KMS-11 (cell line): ENCODE data around the gene CEP170B.

Source experiments
- H2AFZ ChIP-seq: fragments of 200-600 bp; sonication (generic); 2 replicates; pipeline ENCODE4 v1.6.1; 2016; ENCODE audit warnings: antibody characterized with exemption, mixed run types, low read depth
- H3K27ac ChIP-seq: fragments of 200-600 bp; sonication (generic); 2 replicates; pipeline ENCODE4 v1.6.1; 2016; ENCODE audit warnings: mild to moderate bottlenecking, mixed run types
- H3K27me3 ChIP-seq: fragments of 200-600 bp; sonication (generic); 2 replicates; pipeline ENCODE4 v1.6.1; 2017; ENCODE audit warnings: mild to moderate bottlenecking, low read depth, mixed run types, moderate library complexity; ENCODE audit not compliant: insufficient read depth
- H3K36me3 ChIP-seq: fragments of 200-600 bp; sonication (generic); 2 replicates; pipeline ENCODE4 v1.6.1; 2017; ENCODE audit warnings: mild to moderate bottlenecking, mixed run types; ENCODE audit not compliant: insufficient read depth
- H3K4me1 ChIP-seq: fragments of 200-600 bp; sonication (generic); 2 replicates; pipeline ENCODE4 v1.6.1; 2016; ENCODE audit warnings: mild to moderate bottlenecking, low read depth, mixed run types; ENCODE audit not compliant: poor library complexity, severe bottlenecking
- H3K4me2 ChIP-seq: fragments of 200-600 bp; sonication (generic); 2 replicates; pipeline ENCODE4 v1.7.0; 2016; ENCODE audit warnings: mild to moderate bottlenecking, mixed run types
- H3K4me3 ChIP-seq: fragments of 200-600 bp; sonication (generic); IDR thresholded peaks from 2 replicates; pipeline ENCODE4 v1.6.1; 2017; ENCODE audit warnings: low read depth, low read length, mixed read lengths; ENCODE audit not compliant: insufficient read depth
- H3K79me2 ChIP-seq: fragments of 200-600 bp; sonication (generic); 2 replicates; pipeline ENCODE4 v1.6.1; 2016; ENCODE audit warnings: low read depth, mixed run types; ENCODE audit not compliant: insufficient read depth
- H3K9ac ChIP-seq: fragments of 200-600 bp; sonication (generic); 2 replicates; pipeline ENCODE4 v1.6.1; 2016; ENCODE audit warnings: mild to moderate bottlenecking, mixed run types
- H4K20me1 ChIP-seq: fragments of 200-600 bp; sonication (generic); 2 replicates; pipeline ENCODE4 v1.6.1; 2016; ENCODE audit warnings: mild to moderate bottlenecking, mixed run types; ENCODE audit not compliant: insufficient read depth
- CTCF ChIP-seq: fragments of 200-600 bp; sonication (generic); conservative IDR thresholded peaks from 2 replicates; pipeline ENCODE4 v1.6.1; 2017; ENCODE audit warnings: low read depth, mild to moderate bottlenecking, antibody characterized with exemption, low read length, moderate library complexity, mixed read lengths

Gene CEP170B

GRCh38 chr14:104925855-104926609 lies 61.0 kb downstream of the CEP170B start:
- Histone ChIP-seq H3K4me1 (peaks cover 28% of the 10 kb centered on the region), H3K79me2 (no peaks in the 10 kb centered on the region), H3K4me2 (peak overlapping the region; percentile 88), H3K27ac (peak overlapping the region; percentile 93), H3K36me3 (no peaks in the 10 kb centered on the region), H4K20me1 (no peaks in the 10 kb centered on the region), H3K27me3 (no peaks in the 10 kb centered on the region), H3K4me3 (no peak overlapping the region), H3K9ac (peak overlapping the region; percentile 89), H2AFZ (no peak overlapping the region)
- no peak for TF ChIP-seq CTCF

DNA sequence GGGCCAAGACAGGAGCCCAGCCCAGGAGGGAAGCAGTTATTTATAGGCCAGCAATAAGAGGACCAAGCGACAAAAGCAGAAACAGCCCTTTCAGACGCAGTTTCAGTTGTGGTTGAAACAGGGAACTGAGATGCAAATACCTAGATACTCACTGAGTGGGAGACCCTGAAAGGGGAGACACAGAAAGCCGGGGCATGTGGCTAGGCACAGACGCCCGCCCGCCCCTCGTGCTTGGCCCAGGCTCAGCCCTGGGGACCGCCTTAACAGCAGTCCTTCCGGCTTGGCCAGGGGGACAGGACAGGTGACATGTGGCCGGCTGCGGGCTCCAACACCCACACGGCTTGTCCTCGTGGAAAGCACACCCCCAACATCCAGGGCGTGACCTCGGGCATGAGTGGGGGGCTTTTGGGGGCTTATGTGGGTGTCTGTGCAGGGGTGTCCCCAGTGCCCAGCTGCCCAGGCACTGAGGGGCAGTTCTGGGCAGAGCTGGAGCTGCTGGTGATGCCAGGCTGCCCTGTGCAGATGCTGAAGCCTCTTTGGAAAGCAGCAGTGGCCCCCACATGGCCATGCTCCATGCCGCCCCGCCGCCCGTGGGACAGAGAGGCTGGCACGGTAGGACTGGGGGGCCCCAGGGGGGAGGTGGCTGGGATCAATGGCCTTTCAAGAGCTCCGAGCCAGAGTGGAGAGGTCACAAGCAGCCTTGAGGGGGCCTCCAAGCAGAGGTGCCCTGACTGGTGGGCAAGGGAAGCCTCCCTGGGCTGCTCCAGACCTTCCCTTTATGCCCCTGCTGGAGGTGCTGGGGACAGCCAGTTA lies 61.8 kb downstream of the CEP170B start:
- H3K9ac ChIP-seq, result peak overlapping the region; percentile 89
- H3K36me3 ChIP-seq, result no peaks in the 10 kb centered on the region
- H3K27ac ChIP-seq, result peak overlapping the region; percentile 93
- no peak; the same call in 1 of the 2 replicates for TF ChIP-seq CTCF
- no peaks in the 10 kb centered on the region for H3K27me3 ChIP-seq
- H3K4me1 ChIP-seq, result peaks cover 21% of the 10 kb centered on the region
- H3K79me2 ChIP-seq, result no peaks in the 10 kb centered on the region
- H4K20me1 ChIP-seq, result no peaks in the 10 kb centered on the region
- H3K4me3 ChIP-seq, result no peak overlapping the region
- peak overlapping the region; percentile 88 for H3K4me2 ChIP-seq
- no peak overlapping the region for H2AFZ ChIP-seq

- peak overlapping the region; percentile 89 for H3K9ac ChIP-seq
Measured at GRCh38 chr14:104927432-104927816, 62.4 kb downstream of the CEP170B start.

GRCh38 chr14:104927901-104928300 lies 62.8 kb downstream of the CEP170B start:
- Histone ChIP-seq H2AFZ (no peak overlapping the region), H3K4me2 (peak overlapping the region; percentile 88), H3K4me1 (peaks cover 21% of the 10 kb centered on the region), H3K27ac (peak overlapping the region; percentile 93), H3K36me3 (no peaks in the 10 kb centered on the region), H3K27me3 (no peaks in the 10 kb centered on the region), H3K9ac (peak overlapping the region; percentile 89), H3K4me3 (no peak overlapping the region), H3K79me2 (no peaks in the 10 kb centered on the region), H4K20me1 (no peaks in the 10 kb centered on the region)
- no peak for TF ChIP-seq CTCF

More at GRCh38 chr14:104927432-104927816, 62.4 kb downstream of the CEP170B start:
- H3K79me2 ChIP-seq, result no peaks in the 10 kb centered on the region
- no peaks in the 10 kb centered on the region for H3K27me3 ChIP-seq
- peak overlapping the region; percentile 93 for H3K27ac ChIP-seq
- peaks cover 21% of the 10 kb centered on the region for H3K4me1 ChIP-seq
- H4K20me1 ChIP-seq, result no peaks in the 10 kb centered on the region
- TF ChIP-seq CTCF, result no peak; the same call in 1 of the 2 replicates
- no peak overlapping the region for H2AFZ ChIP-seq
- H3K4me3 ChIP-seq, result no peak overlapping the region
- no peaks in the 10 kb centered on the region for H3K36me3 ChIP-seq
- peak overlapping the region; percentile 88 for H3K4me2 ChIP-seq
